OCI-LY7 (cell line): ENCODE measurements around the gene CFAP100.

Source experiments
- EZH2phosphoT487 ChIP-seq: fragments of 200-600 bp; sonication (generic); IDR thresholded peaks from 2 replicates; pipeline ENCODE4 v1.6.1; 2018; ENCODE audit warnings: low read depth, borderline replicate concordance, mild to moderate bottlenecking, mixed run types, antibody characterized with exemption, low read length, moderate library complexity, mixed read lengths
- TF ChIP-seq, protein P1 (sequence below): fragments of 200-600 bp; sonication (generic); conservative IDR thresholded peaks from 2 replicates; pipeline ENCODE4 v1.5.1; 2014; ENCODE audit warnings: mild to moderate bottlenecking, antibody characterized with exemption, low read length, moderate library complexity, mixed read lengths

DNA sequence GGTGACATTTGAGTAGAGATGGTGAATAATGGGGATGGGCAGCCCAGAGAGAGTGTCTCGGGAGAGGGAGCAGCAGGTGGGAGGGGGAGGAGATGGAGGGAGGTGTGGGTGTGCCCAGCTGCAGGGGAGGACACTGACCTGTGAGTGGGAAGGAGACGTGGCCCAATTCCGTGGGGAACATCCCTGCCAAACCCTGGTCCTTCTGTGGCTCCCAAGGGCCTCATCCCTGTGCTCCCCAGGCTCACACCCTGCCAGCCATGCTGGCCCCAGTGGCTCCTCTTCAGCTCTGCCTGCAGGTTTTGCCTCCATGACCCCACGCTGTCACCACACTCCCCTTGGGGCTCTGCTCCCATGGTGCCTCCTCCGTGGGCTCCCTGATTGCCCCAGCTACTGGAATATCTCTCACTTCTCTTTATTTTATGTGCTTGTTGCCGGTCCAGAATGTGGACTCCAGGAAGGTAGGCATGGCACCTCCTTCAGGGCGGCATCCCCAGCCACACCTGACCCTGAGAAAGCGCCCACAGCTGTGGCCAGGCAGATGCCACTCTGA, 7.0 kb downstream of the CFAP100 start:
- TF ChIP-seq, protein P1, sequence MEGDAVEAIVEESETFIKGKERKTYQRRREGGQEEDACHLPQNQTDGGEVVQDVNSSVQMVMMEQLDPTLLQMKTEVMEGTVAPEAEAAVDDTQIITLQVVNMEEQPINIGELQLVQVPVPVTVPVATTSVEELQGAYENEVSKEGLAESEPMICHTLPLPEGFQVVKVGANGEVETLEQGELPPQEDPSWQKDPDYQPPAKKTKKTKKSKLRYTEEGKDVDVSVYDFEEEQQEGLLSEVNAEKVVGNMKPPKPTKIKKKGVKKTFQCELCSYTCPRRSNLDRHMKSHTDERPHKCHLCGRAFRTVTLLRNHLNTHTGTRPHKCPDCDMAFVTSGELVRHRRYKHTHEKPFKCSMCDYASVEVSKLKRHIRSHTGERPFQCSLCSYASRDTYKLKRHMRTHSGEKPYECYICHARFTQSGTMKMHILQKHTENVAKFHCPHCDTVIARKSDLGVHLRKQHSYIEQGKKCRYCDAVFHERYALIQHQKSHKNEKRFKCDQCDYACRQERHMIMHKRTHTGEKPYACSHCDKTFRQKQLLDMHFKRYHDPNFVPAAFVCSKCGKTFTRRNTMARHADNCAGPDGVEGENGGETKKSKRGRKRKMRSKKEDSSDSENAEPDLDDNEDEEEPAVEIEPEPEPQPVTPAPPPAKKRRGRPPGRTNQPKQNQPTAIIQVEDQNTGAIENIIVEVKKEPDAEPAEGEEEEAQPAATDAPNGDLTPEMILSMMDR, result no peak
- no peak for TF ChIP-seq EZH2phosphoT487
